SK-N-SH (cell line): Measurements from ENCODE around the gene ILDR1.

Experiments used
- CTCF ChIP-seq: fragments of 200-600 bp; sonication (generic); IDR thresholded peaks from 2 replicates; pipeline ENCODE4 v1.6.1; 2017; ENCODE audit warnings: antibody characterized with exemption, mild to moderate bottlenecking, moderate library complexity
- EZH2phosphoT487 ChIP-seq: fragments of 200-600 bp; sonication (generic); IDR thresholded peaks from 2 replicates; pipeline ENCODE4 v1.6.1; 2017; ENCODE audit warnings: low read depth, mixed run types, mild to moderate bottlenecking, antibody characterized with exemption, moderate library complexity, borderline replicate concordance
- IRF3 ChIP-seq: fragments of 150-350 bp; IDR thresholded peaks from 2 replicates; pipeline ENCODE4 v1.6.1; 2016; ENCODE audit warnings: mild to moderate bottlenecking, low read depth, low read length
- JUND ChIP-seq: IDR thresholded peaks from 2 replicates; pipeline ENCODE4 v1.4.0; 2012
- RFX5 ChIP-seq: IDR thresholded peaks from 2 replicates; pipeline ENCODE4 v1.6.1; 2012; ENCODE audit warnings: mild to moderate bottlenecking, improper control_type of control experiment, low read length
- USF2 ChIP-seq: fragments of 150-350 bp; IDR thresholded peaks from 2 replicates; pipeline ENCODE4 v1.6.1; 2017; ENCODE audit warnings: antibody characterized with exemption, low read length, low read depth, borderline replicate concordance
- YY1 ChIP-seq: IDR thresholded peaks from 2 replicates; pipeline ENCODE4 v1.4.0; 2012; ENCODE audit warnings: low read depth, mild to moderate bottlenecking
- ZBTB33 ChIP-seq: IDR thresholded peaks from 2 replicates; pipeline ENCODE4 v1.4.0; 2012; ENCODE audit warnings: low read depth, borderline replicate concordance

GRCh38 chr3:121980450-121980796 is 41.6 kb downstream of the ILDR1 start:
- TF ChIP-seq USF2 (no peak), EZH2phosphoT487 (no peak), CTCF (no peak), YY1 (no peak), JUND (no peak), IRF3 (no peak), RFX5 (no peak), ZBTB33 (no peak)
